Activated CD8-positive, alpha-beta T cell treated with anti-CD3 and anti-CD28 coated beads for 36 hours (primary cell): ENCODE results near the gene ZNF17. TPM values are rescaled to one million over a fixed set of nuclear protein-coding genes. Genes with fewer than 3 reads are reported as not detected.

Source experiments
- ATAC-seq: fragments of 200-7000 bp; cut with Tn5 transposase; one replicate; pipeline ENCODE4 v1.10.0; 2021; ENCODE audit warnings: mild to moderate bottlenecking, moderate library complexity
- CTCF ChIA-PET: fragments of 350-600 bp; sonication (Branson Sonifier 250); formaldehyde crosslinking; loops from one replicate; lab custom pipeline; 2021; ENCODE audit warnings: antibody characterized with exemption; lab: Charles Lee
- POLR2A ChIA-PET: fragments of 350-600 bp; sonication (Branson Sonifier 250); formaldehyde crosslinking; loops from one replicate; lab custom pipeline; 2021; ENCODE audit warnings: antibody characterized with exemption; lab: Charles Lee
- DNase-seq: peaks from one replicate; pipeline ENCODE4 v3.0.0-alpha.2; 2020
- H3K27ac Mint-ChIP-seq: one replicate; pipeline ENCODE4 v1.8.0; 2021; ENCODE audit warnings: mild to moderate bottlenecking, mixed read lengths
- H3K27me3 Mint-ChIP-seq: one replicate; pipeline ENCODE4 v1.8.0; 2021; ENCODE audit warnings: mixed read lengths
- H3K36me3 Mint-ChIP-seq: one replicate; pipeline ENCODE4 v1.8.0; 2021; ENCODE audit warnings: low read depth, mixed read lengths
- H3K4me1 Mint-ChIP-seq: one replicate; pipeline ENCODE4 v1.8.0; 2021; ENCODE audit warnings: low read depth, mixed read lengths
- H3K4me3 Mint-ChIP-seq: one replicate; pipeline ENCODE4 v1.8.0; 2021; ENCODE audit warnings: mild to moderate bottlenecking, moderate library complexity, mixed read lengths
- H3K9me3 Mint-ChIP-seq: one replicate; pipeline ENCODE4 v1.8.0; 2021; ENCODE audit warnings: mixed read lengths
- intact Hi-C: fragments of 100-400 bp; cut with micrococcal nuclease; formaldehyde crosslinking; loops from one replicate; pipeline ENCODE4 v1.10.0; 2022
- total RNA-seq, 2 experiments: library from RNA; stranded (reverse); gene quantifications; one replicate each; pipeline ENCODE4 v1.2.3, GENCODE V29; 2021
- TF ChIP-seq, protein P1 (sequence below): fragments of 200-600 bp; IDR thresholded peaks from one replicate; pipeline ENCODE4 v1.8.0; 2022; ENCODE audit warnings: antibody characterized with exemption, mild to moderate bottlenecking

ZNF17 gene
- total RNA-seq, 2 experiments from 2014 or later: 5.7 to 8.8 TPM

DNA sequence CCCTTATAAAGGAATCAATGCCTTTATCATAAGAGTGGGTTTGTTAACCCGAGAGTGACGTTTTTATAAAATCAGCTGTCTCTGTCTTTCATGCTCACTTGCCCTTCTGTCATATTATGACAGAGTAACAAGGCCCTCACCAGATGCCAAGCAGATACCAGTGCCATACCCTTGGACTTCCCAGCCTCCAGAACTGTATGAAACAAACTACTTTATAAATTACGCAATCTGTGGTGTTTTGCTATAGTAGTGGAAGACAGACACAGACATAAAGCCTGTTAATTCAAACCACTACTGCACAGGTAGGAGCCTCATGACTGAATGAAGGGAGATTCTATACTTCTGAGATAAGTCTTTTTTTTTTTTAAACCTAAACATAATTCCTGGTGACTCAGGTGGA lies 41.3 kb downstream of the ZNF17 start:
- peaks cover 45% of the 10 kb centered on the region for H3K36me3 Mint-ChIP-seq
- DNase-seq: no peak
- intact Hi-C loops: no loop called here
- ATAC-seq: no peak
- H3K9me3 Mint-ChIP-seq: peaks cover 51% of the 10 kb centered on the region
- no peaks in the 10 kb centered on the region for H3K27me3 Mint-ChIP-seq
- H3K27ac Mint-ChIP-seq: no peak overlapping the region
- no peaks in the 10 kb centered on the region for H3K4me1 Mint-ChIP-seq
- TF ChIP-seq, protein P1, sequence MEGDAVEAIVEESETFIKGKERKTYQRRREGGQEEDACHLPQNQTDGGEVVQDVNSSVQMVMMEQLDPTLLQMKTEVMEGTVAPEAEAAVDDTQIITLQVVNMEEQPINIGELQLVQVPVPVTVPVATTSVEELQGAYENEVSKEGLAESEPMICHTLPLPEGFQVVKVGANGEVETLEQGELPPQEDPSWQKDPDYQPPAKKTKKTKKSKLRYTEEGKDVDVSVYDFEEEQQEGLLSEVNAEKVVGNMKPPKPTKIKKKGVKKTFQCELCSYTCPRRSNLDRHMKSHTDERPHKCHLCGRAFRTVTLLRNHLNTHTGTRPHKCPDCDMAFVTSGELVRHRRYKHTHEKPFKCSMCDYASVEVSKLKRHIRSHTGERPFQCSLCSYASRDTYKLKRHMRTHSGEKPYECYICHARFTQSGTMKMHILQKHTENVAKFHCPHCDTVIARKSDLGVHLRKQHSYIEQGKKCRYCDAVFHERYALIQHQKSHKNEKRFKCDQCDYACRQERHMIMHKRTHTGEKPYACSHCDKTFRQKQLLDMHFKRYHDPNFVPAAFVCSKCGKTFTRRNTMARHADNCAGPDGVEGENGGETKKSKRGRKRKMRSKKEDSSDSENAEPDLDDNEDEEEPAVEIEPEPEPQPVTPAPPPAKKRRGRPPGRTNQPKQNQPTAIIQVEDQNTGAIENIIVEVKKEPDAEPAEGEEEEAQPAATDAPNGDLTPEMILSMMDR: no peak
- ChIA-PET CTCF (no interaction called here), POLR2A (no interaction called here)
- no peak overlapping the region for H3K4me3 Mint-ChIP-seq

DNA sequence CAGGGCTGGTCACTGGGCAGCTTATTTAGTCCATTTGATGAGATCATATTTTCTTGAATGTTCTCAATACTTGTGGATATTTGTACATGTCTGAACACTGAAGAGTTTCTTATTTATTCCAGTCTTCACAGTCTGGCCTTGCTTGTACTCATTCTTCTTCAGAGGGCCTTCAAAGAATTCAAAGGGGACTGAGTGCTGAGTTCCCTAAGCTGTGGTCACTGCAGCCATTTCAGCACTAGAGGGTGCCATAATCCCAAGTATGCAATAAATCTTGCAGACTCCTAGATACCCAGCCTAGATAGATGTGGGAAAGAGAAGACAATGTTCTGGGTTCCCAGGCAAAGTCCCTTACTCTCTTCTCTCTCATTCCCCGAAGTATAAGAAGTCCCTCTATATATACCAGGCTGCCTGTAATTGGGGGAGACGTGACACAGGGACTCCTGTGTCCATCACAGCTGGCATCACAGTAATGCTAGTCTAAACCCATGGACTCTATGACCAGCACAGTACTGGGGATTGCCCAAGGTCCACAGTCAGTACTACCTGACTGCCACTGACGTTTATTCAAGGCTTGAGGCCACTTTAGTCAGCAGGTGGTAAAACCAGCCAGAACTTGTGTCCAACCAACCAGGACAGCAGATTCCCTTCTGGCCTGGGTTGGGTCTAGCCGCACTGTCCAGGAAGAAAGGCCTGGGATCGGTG lies 54.9 kb downstream of the ZNF17 start:
- ATAC-seq (no peak), DNase-seq (peak; percentile 46)
- no peak overlapping the region for H3K27ac Mint-ChIP-seq
- ChIA-PET CTCF (interaction anchor here (0.8 to 1.5 kb wide), 3 partner anchors 11 to 30 kb away, joined by 3 read pairs; no protein-coding TSS in a partner anchor), POLR2A (no interaction called here)
- intact Hi-C loops: no loop called here
- TF ChIP-seq, protein P1: peak; percentile 57
- H3K36me3 Mint-ChIP-seq: peaks cover 33% of the 10 kb centered on the region
- peaks cover 52% of the 10 kb centered on the region for H3K9me3 Mint-ChIP-seq
- H3K4me3 Mint-ChIP-seq: no peak overlapping the region
- no peaks in the 10 kb centered on the region for H3K4me1 Mint-ChIP-seq
- no peaks in the 10 kb centered on the region for H3K27me3 Mint-ChIP-seq

DNA sequence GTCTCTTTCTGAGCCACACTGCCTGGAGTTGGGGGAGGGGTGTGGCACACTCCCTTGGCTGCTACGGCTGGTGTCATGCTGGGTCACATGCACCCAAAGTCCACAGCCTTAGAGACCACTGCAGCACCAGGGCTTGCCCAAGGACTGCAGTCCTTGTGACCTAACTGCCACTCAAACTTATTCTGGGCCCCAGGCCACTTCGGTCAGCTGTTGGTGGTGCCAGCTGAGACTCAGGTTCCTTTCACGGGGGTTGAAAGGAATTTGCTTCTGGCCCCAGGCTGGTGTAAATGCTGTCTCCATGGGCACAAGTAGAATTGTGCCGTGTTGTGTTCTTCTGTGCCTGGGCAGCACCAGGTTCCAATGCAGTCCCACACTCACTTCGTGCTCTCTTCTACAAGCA lies 55.5 kb downstream of the ZNF17 start:
- POLR2A ChIA-PET: no interaction called here
- TF ChIP-seq, protein P1: no peak

More for the DNA sequence above, 55.5 kb downstream of the ZNF17 start:
- intact Hi-C loops: no loop called here
- Mint-ChIP-seq H3K9me3 (peaks cover 51% of the 10 kb centered on the region), H3K4me1 (no peaks in the 10 kb centered on the region), H3K36me3 (peaks cover 36% of the 10 kb centered on the region), H3K27ac (no peak overlapping the region), H3K4me3 (no peak overlapping the region), H3K27me3 (no peaks in the 10 kb centered on the region)
- ATAC-seq (no peak), DNase-seq (no peak)
- CTCF ChIA-PET: interaction anchor here (1.4 kb wide), 1 partner anchor 12 kb away, joined by 3 read pairs; no protein-coding TSS in a partner anchor

Other genes with a start within 250 kb of the ZNF17 start
- not detected for gene DUXA, start 243.7 kb upstream of the ZNF17 start, total RNA-seq
- 10 to 100 TPM; 20.7 to 22.4 TPM for gene ZNF264, start 219.7 kb upstream of the ZNF17 start, total RNA-seq
- 1 to 10 TPM in 1 of 2 experiments, under 1 TPM in 1; 0.96 to 1.4 TPM for gene AURKC, start 180.1 kb upstream of the ZNF17 start, total RNA-seq
- 1 to 10 TPM; 7.6 to 7.8 TPM for gene ZNF805, start 170.5 kb upstream of the ZNF17 start, total RNA-seq
- gene ZNF460, start 130.7 kb upstream of the ZNF17 start, total RNA-seq: 10 to 100 TPM; 59.1 to 63.1 TPM
- 1 to 10 TPM; 6.3 to 7.0 TPM for gene ZNF543, start 90.7 kb upstream of the ZNF17 start, total RNA-seq
- 1 to 10 TPM; 6.6 to 6.7 TPM for gene ZNF304, start 59.9 kb upstream of the ZNF17 start, total RNA-seq
- 1 to 10 TPM; 6.0 to 7.4 TPM for gene TRAPPC2B, start 47.6 kb upstream of the ZNF17 start, total RNA-seq
- 1 to 10 TPM; 1.3 to 1.5 TPM for gene ZNF547, start 47.6 kb upstream of the ZNF17 start, total RNA-seq
- gene ZNF548, start 21.3 kb upstream of the ZNF17 start, total RNA-seq: 10 to 100 TPM; 23.9 to 24.6 TPM
- gene ZNF749, start 24.2 kb downstream of the ZNF17 start, total RNA-seq: 10 to 100 TPM; 19.5 to 20.0 TPM
- gene VN1R1, start 46.0 kb downstream of the ZNF17 start, total RNA-seq: under 1 TPM in 1 of 2 experiments, not detected in 1; 0.18 TPM
- 1 to 10 TPM; 5.0 to 5.6 TPM for gene ZNF772, start 66.4 kb downstream of the ZNF17 start, total RNA-seq
- gene ZNF419, start 76.6 kb downstream of the ZNF17 start, total RNA-seq: 1 to 10 TPM; 5.1 to 6.1 TPM
- gene ZNF773, start 88.8 kb downstream of the ZNF17 start, total RNA-seq: 1 to 10 TPM; 5.7 to 7.1 TPM
- 1 to 10 TPM; 3.5 to 4.0 TPM for gene ZNF549, start 116.2 kb downstream of the ZNF17 start, total RNA-seq
- gene ZNF550, start 148.7 kb downstream of the ZNF17 start, total RNA-seq: 10 to 100 TPM; 10.3 to 13.5 TPM
- gene ZNF416, start 167.8 kb downstream of the ZNF17 start, total RNA-seq: 1 to 10 TPM; 2.5 to 3.2 TPM
- gene ZIK1, start 173.0 kb downstream of the ZNF17 start, total RNA-seq: 1 to 10 TPM; 6.1 to 6.5 TPM
- gene ZNF530, start 188.7 kb downstream of the ZNF17 start, total RNA-seq: 1 to 10 TPM; 6.8 to 7.4 TPM
- gene ZNF134, start 203.1 kb downstream of the ZNF17 start, total RNA-seq: 10 to 100 TPM; 10.4 to 13.0 TPM
- gene ZNF211, start 222.0 kb downstream of the ZNF17 start, total RNA-seq: 1 to 10 TPM; 7.7 to 8.8 TPM